NCI-H748 treated with DMSO at 0.1 percent for 48 hours (cell line): Measurements from ENCODE around the gene ABCG1.

Experiments used
- DNase-seq: peaks from one replicate; lab custom pipeline; 2025; lab: John Stamatoyannopoulos, UW

Gene ABCG1

GRCh38 chr21:42252325-42252654, 33.4 kb downstream of the ABCG1 start:
- DNase-seq = no peak

GRCh38 chr21:42252778-42253340, 33.9 kb downstream of the ABCG1 start:
- no peak for DNase-seq

- no peak for DNase-seq
Observed at GRCh38 chr21:42253466-42253865, 34.5 kb downstream of the ABCG1 start.

GRCh38 chr21:42254083-42254482, 35.1 kb downstream of the ABCG1 start:
- no peak for DNase-seq

GRCh38 chr21:42254651-42255601, 36.0 kb downstream of the ABCG1 start:
- no peak for DNase-seq

GRCh38 chr21:42255825-42256224, 36.9 kb downstream of the ABCG1 start:
- no peak for DNase-seq

GRCh38 chr21:42256316-42256715, 37.4 kb downstream of the ABCG1 start:
- DNase-seq = no peak

GRCh38 chr21:42257091-42257765, 38.3 kb downstream of the ABCG1 start:
- DNase-seq = no peak

- DNase-seq = peak; percentile 16
Observed at GRCh38 chr21:42258150-42258884, 39.4 kb downstream of the ABCG1 start.

- no peak for DNase-seq
Observed at GRCh38 chr21:42258885-42259407, 40.0 kb downstream of the ABCG1 start.

GRCh38 chr21:42260121-42260520, 41.2 kb downstream of the ABCG1 start:
- DNase-seq = no peak

GRCh38 chr21:42261829-42262200, 42.9 kb downstream of the ABCG1 start:
- DNase-seq = no peak

GRCh38 chr21:42262831-42263231, 43.9 kb downstream of the ABCG1 start:
- DNase-seq = no peak

- DNase-seq = no peak
Observed at GRCh38 chr21:42263591-42264131, 44.7 kb downstream of the ABCG1 start.

GRCh38 chr21:42264245-42265195, 45.6 kb downstream of the ABCG1 start:
- DNase-seq = no peak

- no peak for DNase-seq
Observed at GRCh38 chr21:42265231-42265812, 46.4 kb downstream of the ABCG1 start.

- DNase-seq = no peak
Observed at GRCh38 chr21:42266971-42267556, 48.1 kb downstream of the ABCG1 start.

- no peak for DNase-seq
Observed at GRCh38 chr21:42269386-42269785, 50.4 kb downstream of the ABCG1 start.

- DNase-seq = no peak
Observed at GRCh38 chr21:42271065-42271464, 52.1 kb downstream of the ABCG1 start.
